ENCODE results near the gene CEBPA.

The CEBPA gene

DNA sequence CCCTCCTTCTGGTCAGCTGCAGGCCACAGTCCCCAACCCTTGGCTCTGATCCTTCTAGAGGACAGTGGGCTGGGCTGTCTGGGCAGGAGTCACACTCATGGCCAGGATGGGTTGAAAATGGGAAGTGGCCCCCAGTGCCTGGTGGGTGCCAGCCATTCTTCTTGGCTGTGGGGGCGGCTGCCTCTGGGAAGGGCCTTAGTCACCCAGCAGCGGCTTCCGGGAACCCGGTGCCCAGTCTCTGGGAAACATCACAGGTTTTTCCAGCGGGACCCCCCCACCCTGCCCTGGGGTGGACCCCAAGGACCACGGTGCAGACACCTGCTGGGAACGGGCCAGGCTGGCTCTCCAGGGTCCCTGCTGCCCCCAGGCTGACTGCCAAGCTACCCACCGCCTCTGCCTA lies 49.4 kb downstream of the CEBPA start:
- TF ChIP-seq, protein P1, sequence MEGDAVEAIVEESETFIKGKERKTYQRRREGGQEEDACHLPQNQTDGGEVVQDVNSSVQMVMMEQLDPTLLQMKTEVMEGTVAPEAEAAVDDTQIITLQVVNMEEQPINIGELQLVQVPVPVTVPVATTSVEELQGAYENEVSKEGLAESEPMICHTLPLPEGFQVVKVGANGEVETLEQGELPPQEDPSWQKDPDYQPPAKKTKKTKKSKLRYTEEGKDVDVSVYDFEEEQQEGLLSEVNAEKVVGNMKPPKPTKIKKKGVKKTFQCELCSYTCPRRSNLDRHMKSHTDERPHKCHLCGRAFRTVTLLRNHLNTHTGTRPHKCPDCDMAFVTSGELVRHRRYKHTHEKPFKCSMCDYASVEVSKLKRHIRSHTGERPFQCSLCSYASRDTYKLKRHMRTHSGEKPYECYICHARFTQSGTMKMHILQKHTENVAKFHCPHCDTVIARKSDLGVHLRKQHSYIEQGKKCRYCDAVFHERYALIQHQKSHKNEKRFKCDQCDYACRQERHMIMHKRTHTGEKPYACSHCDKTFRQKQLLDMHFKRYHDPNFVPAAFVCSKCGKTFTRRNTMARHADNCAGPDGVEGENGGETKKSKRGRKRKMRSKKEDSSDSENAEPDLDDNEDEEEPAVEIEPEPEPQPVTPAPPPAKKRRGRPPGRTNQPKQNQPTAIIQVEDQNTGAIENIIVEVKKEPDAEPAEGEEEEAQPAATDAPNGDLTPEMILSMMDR (IDR thresholded peaks at IDR 0.05; ENCODE audit: extremely low read depth, insufficient read depth, missing control alignments), result no peak
- DNase-seq (ENCODE audit: low spot score), result no peak
- in situ Hi-C loops (cut with MboI; ENCODE audit: low pct_unique_long_range_greater_than_20kb, low sequenced_read_pairs, unreplicated experiment), result no loop called here

DNA sequence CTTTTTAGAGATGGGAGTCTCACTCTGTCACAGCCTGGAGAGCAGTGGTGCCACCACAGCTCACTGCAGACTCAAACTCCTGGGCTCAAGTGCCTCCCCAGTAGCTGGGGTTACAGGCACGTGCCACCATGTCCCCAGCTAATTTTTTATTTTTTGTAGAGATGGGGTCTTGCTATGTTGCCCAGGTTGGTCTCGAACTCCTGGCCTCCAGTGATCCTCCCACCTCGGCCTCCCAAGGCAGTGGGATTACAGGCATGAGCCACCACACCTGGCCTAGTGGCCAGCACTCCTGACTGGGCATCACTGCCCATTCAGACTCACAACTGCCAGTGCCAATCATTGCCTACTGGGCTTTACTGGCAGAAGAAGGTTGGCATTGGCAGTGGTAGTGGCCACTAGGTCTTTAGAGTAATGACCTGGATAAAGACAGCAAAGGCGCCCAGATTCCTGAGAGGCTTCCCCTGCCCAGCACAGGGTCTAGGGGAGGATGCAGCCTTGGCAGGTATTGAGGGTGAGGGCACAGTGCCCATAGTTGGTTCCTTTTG lies 49.8 kb downstream of the CEBPA start:
- DNase-seq (ENCODE audit: low spot score), result no peak
- TF ChIP-seq, protein P1 (IDR thresholded peaks at IDR 0.05; ENCODE audit: extremely low read depth, insufficient read depth, missing control alignments), result no peak
- in situ Hi-C loops (cut with MboI; ENCODE audit: low pct_unique_long_range_greater_than_20kb, low sequenced_read_pairs, unreplicated experiment), result no loop called here

DNA sequence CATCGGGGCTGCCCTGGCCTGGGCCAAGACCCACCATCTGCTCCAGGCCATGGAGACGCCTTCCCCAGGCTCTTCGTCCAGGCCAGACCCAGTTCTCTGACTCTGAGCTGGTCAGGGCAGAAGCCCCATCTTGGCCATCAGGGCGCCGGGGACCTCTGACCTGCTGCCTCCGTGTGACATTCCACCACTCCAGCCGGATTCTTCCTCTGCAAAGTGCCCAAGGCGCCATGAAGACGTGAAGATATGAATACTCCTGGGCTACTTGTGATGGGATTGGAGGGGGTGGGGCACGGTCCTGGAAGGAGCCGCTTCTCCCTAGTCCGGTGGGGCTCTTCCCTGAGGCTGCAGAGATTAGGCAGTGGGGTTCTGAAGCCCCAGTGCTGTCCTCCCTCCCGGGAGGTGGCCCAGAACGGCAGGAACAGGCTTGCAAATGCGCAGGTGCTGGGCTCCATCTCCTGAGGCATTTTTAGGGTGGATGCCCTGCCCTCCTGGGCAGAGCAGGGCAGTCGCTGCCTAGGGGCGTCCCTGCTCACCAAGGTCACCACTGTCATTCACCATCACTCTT lies 50.7 kb downstream of the CEBPA start:
- in situ Hi-C loops (cut with MboI; ENCODE audit: low pct_unique_long_range_greater_than_20kb, low sequenced_read_pairs, unreplicated experiment), result no loop called here
- TF ChIP-seq, protein P1 (IDR thresholded peaks at IDR 0.05; ENCODE audit: extremely low read depth, insufficient read depth, missing control alignments), result no peak
- DNase-seq (ENCODE audit: low spot score), result no peak

DNA sequence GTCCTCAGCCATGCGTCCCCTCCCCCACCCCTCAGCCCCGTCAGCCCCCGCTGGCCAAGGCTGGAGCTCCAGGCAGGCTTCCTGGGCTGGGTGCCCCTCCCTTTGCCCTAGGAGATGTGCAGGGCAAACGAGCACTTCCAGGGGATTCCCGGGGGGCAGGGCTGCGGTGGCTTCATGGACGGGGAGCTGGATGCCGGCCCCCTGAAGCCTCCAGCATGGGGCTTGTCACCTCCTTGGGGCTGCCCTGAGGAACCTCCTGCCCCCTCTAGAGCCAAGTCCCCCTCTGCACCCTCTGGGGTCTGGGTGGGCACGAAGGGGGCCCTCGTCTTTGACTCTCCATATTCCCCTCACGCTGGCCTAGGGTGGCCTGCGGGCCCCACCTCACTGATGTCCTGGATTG lies 51.3 kb downstream of the CEBPA start:
- DNase-seq (ENCODE audit: low spot score), result no peak
- in situ Hi-C loops (cut with MboI; ENCODE audit: low pct_unique_long_range_greater_than_20kb, low sequenced_read_pairs, unreplicated experiment), result no loop called here
- TF ChIP-seq, protein P1 (IDR thresholded peaks at IDR 0.05; ENCODE audit: extremely low read depth, insufficient read depth, missing control alignments), result no peak

DNA sequence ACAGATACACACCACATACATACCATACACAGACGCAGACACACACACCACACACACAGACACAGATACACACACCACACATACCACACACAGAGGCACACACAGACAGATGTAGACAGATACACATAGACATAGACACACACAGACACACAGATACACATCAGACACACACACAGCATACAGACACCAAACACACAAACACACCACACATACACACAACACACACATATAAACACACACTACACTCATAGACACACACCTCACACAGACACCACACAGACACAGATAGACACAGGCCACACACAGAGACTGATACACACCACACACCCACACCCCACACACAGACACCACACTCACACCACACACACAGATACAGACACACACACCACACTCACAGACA lies 51.8 kb downstream of the CEBPA start:
- TF ChIP-seq, protein P1 (IDR thresholded peaks at IDR 0.05; ENCODE audit: extremely low read depth, insufficient read depth, missing control alignments), result no peak
- DNase-seq (ENCODE audit: low spot score), result no peak
- in situ Hi-C loops (cut with MboI; ENCODE audit: low pct_unique_long_range_greater_than_20kb, low sequenced_read_pairs, unreplicated experiment), result no loop called here
